Activated CD8-positive, alpha-beta memory T cell treated with anti-CD3 and anti-CD28 coated beads, Interleukin-2, amount 50 U/mL, for 24 hours (primary cell): ENCODE measurements around the gene OR1L6.

Experiments
- DNase-seq: peaks from one replicate; pipeline ENCODE4 v3.0.0-alpha.2; 2020; ENCODE audit errors: extremely low read depth

OR1L6 gene

GRCh38 chr9:122742003-122742402 lies at the start of gene OR1L6:
Gene OR1L6 (plus strand): TSS chr9:122742303. CDS start chr9:122749848, 7,545 bp downstream.
- no peak for DNase-seq

GRCh38 chr9:122695696-122696095 lies 46.4 kb upstream of the OR1L6 start:
- no peak for DNase-seq

GRCh38 chr9:122718038-122718437 lies 24.1 kb upstream of the OR1L6 start:
- no peak for DNase-seq

- no peak for DNase-seq
Measured at GRCh38 chr9:122719218-122719617, 22.9 kb upstream of the OR1L6 start.

- DNase-seq: no peak
Measured at GRCh38 chr9:122723690-122724089, 18.4 kb upstream of the OR1L6 start, which contains the start of gene OR1L4. Gene OR1L4 (plus strand): TSS chr9:122723990. CDS start chr9:122723990, 0 bp downstream.

GRCh38 chr9:122754825-122755224 lies 12.7 kb downstream of the OR1L6 start:
- no peak for DNase-seq

GRCh38 chr9:122767817-122768216 lies 25.7 kb downstream of the OR1L6 start:
- DNase-seq: no peak

GRCh38 chr9:122777052-122777451 lies 34.9 kb downstream of the OR1L6 start:
- no peak for DNase-seq

GRCh38 chr9:122777935-122778627 lies 36.0 kb downstream of the OR1L6 start:
- DNase-seq: no peak

GRCh38 chr9:122779181-122779580 lies 37.1 kb downstream of the OR1L6 start:
- DNase-seq: no peak

GRCh38 chr9:122780026-122780425 lies 37.9 kb downstream of the OR1L6 start:
- DNase-seq: no peak

- DNase-seq: no peak
Measured at GRCh38 chr9:122781671-122782070, 39.6 kb downstream of the OR1L6 start.

- no peak for DNase-seq
Measured at GRCh38 chr9:122785269-122785668, 43.2 kb downstream of the OR1L6 start.

- DNase-seq: no peak
Measured at GRCh38 chr9:122786338-122786737, 44.2 kb downstream of the OR1L6 start.

GRCh38 chr9:122788831-122789230 lies 46.7 kb downstream of the OR1L6 start, which contains the start of gene OR5C1:
Gene OR5C1 (plus strand): TSS chr9:122788933. CDS start chr9:122788933, 0 bp downstream.
- no peak for DNase-seq

- no peak for DNase-seq
Measured at GRCh38 chr9:122789256-122790046, 47.3 kb downstream of the OR1L6 start.

GRCh38 chr9:122791872-122792669 lies 50.0 kb downstream of the OR1L6 start:
- no peak for DNase-seq

- no peak for DNase-seq
Measured at GRCh38 chr9:122797316-122798063, 55.4 kb downstream of the OR1L6 start.
